Measurements from ENCODE around the gene RALGDS. TPM values are rescaled to one million over a fixed set of nuclear protein-coding genes. Genes with fewer than 3 reads are reported as not detected.
"Not testable (repeated sequence)": the region's sequence is repeated elsewhere in the genome, so short reads cannot be mapped to it uniquely, and the experiment has no call there.

Gene RALGDS
- total RNA-seq, 4 donors from 2014 or later: 14.1 to 67.9 (median 30.3) TPM

DNA sequence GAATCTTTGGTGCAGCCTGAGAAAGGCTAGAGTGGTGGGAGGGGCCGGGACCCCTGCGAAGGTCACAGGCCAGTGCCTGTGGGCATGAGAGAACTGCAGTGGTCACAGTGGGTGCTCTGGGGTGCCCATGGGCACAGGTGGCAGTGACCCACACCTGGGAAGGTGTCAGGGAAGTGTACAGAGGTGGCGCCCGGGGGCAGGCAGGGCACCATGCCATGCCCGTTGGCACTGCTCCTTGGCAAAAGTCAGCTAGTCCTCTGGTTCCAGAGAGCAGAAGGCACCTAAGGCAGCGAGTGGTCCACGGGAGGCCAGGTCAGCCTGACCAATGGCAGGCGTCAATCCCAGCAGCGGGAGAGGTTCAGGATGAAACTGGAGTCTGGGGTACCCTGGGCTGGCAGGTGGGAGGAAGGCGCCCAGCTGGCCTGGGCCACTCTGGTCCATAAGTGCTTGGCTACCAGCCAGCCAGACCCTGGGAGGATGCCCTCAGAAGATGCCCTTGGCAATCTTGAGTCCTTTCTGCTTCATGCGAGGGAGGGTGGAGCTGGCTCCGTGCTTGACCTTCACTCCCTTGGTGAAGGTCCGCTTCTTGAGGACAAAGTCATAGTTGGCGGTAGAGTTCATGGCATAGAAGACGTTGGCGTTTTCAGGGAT lies 22.8 kb downstream of the RALGDS start:
- Histone ChIP-seq H3K27ac (no peak overlapping the region), H3K36me3 (no peaks in the 10 kb centered on the region), H3K4me3 (no peak overlapping the region), H3K9me3 (peaks cover 0 to 10% of the 10 kb centered on the region in 2 donors), H3K27me3 (no peaks in the 10 kb centered on the region), H3K4me1 (no peaks in the 10 kb centered on the region)
- intact Hi-C loops (cut with DNase I; ENCODE audit: low total_unique reads): no loop called here
- TF ChIP-seq CTCF (IDR thresholded peaks at IDR 0.05) (no peak), POLR2A (IDR thresholded peaks at IDR 0.05) (no peak)
- DNase-seq: peak in 1 of 2 donors; percentile 17

DNA sequence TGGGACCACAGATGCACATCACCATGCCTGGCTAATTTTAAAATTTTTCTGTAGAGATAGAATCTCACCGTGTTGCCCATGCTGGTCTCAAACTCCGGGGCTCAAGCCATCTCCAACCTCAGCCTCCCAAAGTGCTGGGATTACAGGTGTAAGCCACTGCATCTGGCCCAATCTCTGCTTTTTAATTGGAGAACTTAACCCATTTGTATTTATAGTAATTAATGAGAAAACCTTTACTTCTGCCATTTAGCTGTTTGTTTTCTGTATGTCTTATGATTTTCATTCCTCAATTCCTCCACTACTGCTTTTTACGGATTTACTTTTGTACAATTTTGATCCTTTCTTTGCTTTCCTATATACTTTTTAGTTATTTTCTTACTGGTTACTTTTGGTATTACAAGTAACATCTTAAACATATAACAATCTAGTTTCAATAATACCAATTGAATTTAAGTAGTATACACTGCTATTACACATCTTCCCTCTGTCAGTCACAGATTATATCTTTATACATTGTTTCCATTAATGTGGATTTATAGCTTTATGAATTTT lies 26.1 kb downstream of the RALGDS start:
- TF ChIP-seq POLR2A (IDR thresholded peaks at IDR 0.05) (no peak), CTCF (IDR thresholded peaks at IDR 0.05) (no peak)
- H3K27me3 ChIP-seq: no peaks in the 10 kb centered on the region
- no peaks in the 10 kb centered on the region for H3K4me1 ChIP-seq
- intact Hi-C loops (cut with DNase I; ENCODE audit: low total_unique reads): no loop called here
- H3K9me3 ChIP-seq: peaks cover 0 to 10% of the 10 kb centered on the region in 2 donors
- DNase-seq: no peak
- no peak overlapping the region for H3K4me3 ChIP-seq
- H3K36me3 ChIP-seq: no peaks in the 10 kb centered on the region
- no peak overlapping the region for H3K27ac ChIP-seq

DNA sequence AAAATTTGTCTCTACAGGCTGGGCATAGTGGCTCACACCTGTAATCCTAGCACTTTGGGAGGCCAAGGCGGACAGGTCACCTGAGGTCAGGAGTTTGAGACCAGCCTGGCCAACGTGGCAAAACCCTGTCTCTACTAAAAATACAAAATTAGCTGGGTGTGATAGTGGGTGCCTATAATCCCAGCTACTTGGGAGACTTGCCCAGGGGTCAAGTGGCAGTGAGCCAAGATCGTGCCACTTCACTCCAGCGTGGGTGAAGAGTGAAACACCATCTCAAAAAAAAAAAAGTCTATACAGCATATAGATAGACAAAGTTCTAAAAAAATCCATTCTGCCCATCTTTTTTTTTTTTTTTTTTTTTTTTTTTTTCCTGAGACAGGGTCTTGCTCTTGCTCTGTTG lies 26.7 kb downstream of the RALGDS start:
- H3K36me3 ChIP-seq; H3K4me3 ChIP-seq; H3K9me3 ChIP-seq; intact Hi-C loops (cut with DNase I; ENCODE audit: low total_unique reads); H3K27ac ChIP-seq; H3K27me3 ChIP-seq; H3K4me1 ChIP-seq; DNase-seq: not testable (repeated sequence)

- Histone ChIP-seq H3K36me3 (no peaks in the 10 kb centered on the region), H3K4me3 (no peak overlapping the region), H3K27ac (no peak overlapping the region), H3K27me3 (no peaks in the 10 kb centered on the region), H3K4me1 (no peaks in the 10 kb centered on the region), H3K9me3 (peaks cover 0 to 3% of the 10 kb centered on the region in 2 donors)
- no peak for DNase-seq
- intact Hi-C loops (cut with DNase I; ENCODE audit: low total_unique reads): no loop called here
- TF ChIP-seq CTCF (IDR thresholded peaks at IDR 0.05) (no peak), POLR2A (IDR thresholded peaks at IDR 0.05) (no peak)
Observed at GRCh38 chr9:133090752-133091385, 30.2 kb downstream of the RALGDS start.

- DNase-seq: no peak
- H3K9me3 ChIP-seq: no peaks in the 10 kb centered on the region
- no peak for TF ChIP-seq CTCF (IDR thresholded peaks at IDR 0.05)
- no peak for TF ChIP-seq POLR2A (IDR thresholded peaks at IDR 0.05)
- intact Hi-C loops (cut with DNase I; ENCODE audit: low total_unique reads): no loop called here
- no peak overlapping the region for H3K27ac ChIP-seq
- no peaks in the 10 kb centered on the region for H3K27me3 ChIP-seq
- no peaks in the 10 kb centered on the region for H3K36me3 ChIP-seq
- H3K4me1 ChIP-seq: no peaks in the 10 kb centered on the region
- no peak overlapping the region for H3K4me3 ChIP-seq
Observed at GRCh38 chr9:133090187-133090586, 30.9 kb downstream of the RALGDS start.
